SK-N-MC (cell line): ENCODE data around the gene MRPL42.

Experiments used
- EZH2 ChIP-seq: fragments of 200-600 bp; sonication (generic); IDR thresholded peaks from one replicate; pipeline ENCODE4 v1.6.1; 2017; ENCODE audit warnings: antibody characterized with exemption
- POLR2AphosphoS5 ChIP-seq: IDR thresholded peaks from 2 replicates; pipeline ENCODE4 v1.6.1; 2012; ENCODE audit warnings: mild to moderate bottlenecking, low read depth, low read length, borderline replicate concordance

- TF ChIP-seq POLR2AphosphoS5 (no peak), EZH2 (no peak)
Observed at GRCh38 chr12:93429448-93429847, 37.9 kb upstream of the MRPL42 start.
